Measurements from ENCODE around the gene SUSD2. TPM values are rescaled to one million over a fixed set of nuclear protein-coding genes. Genes with fewer than 3 reads are reported as not detected.
"Not testable (repeated sequence)": the region's sequence is repeated elsewhere in the genome, so short reads cannot be mapped to it uniquely, and the experiment has no call there.

SUSD2 gene
- total and polyA plus RNA-seq, 5 donors from 2014 or later, result 0.06 to 0.81 TPM; not detected in 3

- H3K4me3 Mint-ChIP-seq, result no peak overlapping the region
- peaks cover 0 to 2% (median 0%) of the 10 kb centered on the region in 7 donors for H3K9me3 Mint-ChIP-seq
- H3K36me3 Mint-ChIP-seq, result no peaks in the 10 kb centered on the region
- Histone ChIP-seq H3K27ac (ENCODE audit: insufficient read depth, low read length, poor library complexity, severe bottlenecking) (no peak overlapping the region), H3K27me3 (ENCODE audit: control insufficient read depth, insufficient read depth, low read length) (no peaks in the 10 kb centered on the region), H3K4me3 (ENCODE audit: low read depth, low read length) (no peak overlapping the region), H3K9me3 (ENCODE audit: control insufficient read depth in 2 of 2, low read length in 2 of 2) (no peaks in the 10 kb centered on the region), H3K36me3 (ENCODE audit: control insufficient read depth, insufficient read depth, low read length) (peaks cover 28% of the 10 kb centered on the region), H3K4me1 (ENCODE audit: control insufficient read depth, insufficient read depth, low read length, poor library complexity, severe bottlenecking) (no peaks in the 10 kb centered on the region)
- no peaks in the 10 kb centered on the region for H3K27me3 Mint-ChIP-seq
- DNase-seq (no peak), ATAC-seq (ENCODE audit: low read depth in 2 of 2) (no peak)
- H3K4me1 Mint-ChIP-seq, result peaks cover 0 to 3% (median 0%) of the 10 kb centered on the region in 4 donors
- no peak overlapping the region for H3K27ac Mint-ChIP-seq
Measured at GRCh38 chr22:24178021-24178431, 3.3 kb upstream of the SUSD2 start.

- no peaks in the 10 kb centered on the region for H3K27me3 Mint-ChIP-seq
- no peaks in the 10 kb centered on the region for H3K36me3 Mint-ChIP-seq
- Histone ChIP-seq H3K9me3 (ENCODE audit: control insufficient read depth in 2 of 2, low read length in 2 of 2) (no peaks in the 10 kb centered on the region), H3K36me3 (ENCODE audit: control insufficient read depth, insufficient read depth, low read length) (peaks cover 24% of the 10 kb centered on the region), H3K27me3 (ENCODE audit: control insufficient read depth, insufficient read depth, low read length) (no peaks in the 10 kb centered on the region), H3K4me1 (ENCODE audit: control insufficient read depth, insufficient read depth, low read length, poor library complexity, severe bottlenecking) (no peaks in the 10 kb centered on the region), H3K4me3 (ENCODE audit: low read depth, low read length) (no peak overlapping the region), H3K27ac (ENCODE audit: insufficient read depth, low read length, poor library complexity, severe bottlenecking) (no peak overlapping the region)
- peaks cover 0 to 3% (median 0%) of the 10 kb centered on the region in 4 donors for H3K4me1 Mint-ChIP-seq
- peak overlapping the region in 1 of 4 donors; percentile 32 for H3K4me3 Mint-ChIP-seq
- H3K9me3 Mint-ChIP-seq, result peaks cover 0 to 2% (median 0%) of the 10 kb centered on the region in 7 donors
- DNase-seq (no peak), ATAC-seq (ENCODE audit: low read depth in 2 of 2) (no peak)
- no peak overlapping the region for H3K27ac Mint-ChIP-seq
Measured at GRCh38 chr22:24178502-24179440, 2.5 kb upstream of the SUSD2 start.

GRCh38 chr22:24179478-24180210 lies 1.6 kb upstream of the SUSD2 start:
- peaks cover 0 to 3% (median 0%) of the 10 kb centered on the region in 4 donors for H3K4me1 Mint-ChIP-seq
- H3K27ac ChIP-seq (ENCODE audit: insufficient read depth, low read length, poor library complexity, severe bottlenecking), result no peak overlapping the region
- DNase-seq (no peak), ATAC-seq (ENCODE audit: low read depth in 2 of 2) (no peak)
- no peaks in the 10 kb centered on the region for H3K9me3 ChIP-seq (ENCODE audit: control insufficient read depth in 2 of 2, low read length in 2 of 2)
- H3K27me3 ChIP-seq (ENCODE audit: control insufficient read depth, insufficient read depth, low read length), result no peaks in the 10 kb centered on the region
- H3K4me1 ChIP-seq (ENCODE audit: control insufficient read depth, insufficient read depth, low read length, poor library complexity, severe bottlenecking), result no peaks in the 10 kb centered on the region
- peak overlapping the region in 1 of 4 donors; percentile 32 for H3K4me3 Mint-ChIP-seq
- H3K36me3 Mint-ChIP-seq, result no peaks in the 10 kb centered on the region
- H3K27me3 Mint-ChIP-seq, result no peaks in the 10 kb centered on the region
- H3K27ac Mint-ChIP-seq, result no peak overlapping the region
- peaks cover 20% of the 10 kb centered on the region for H3K36me3 ChIP-seq (ENCODE audit: control insufficient read depth, insufficient read depth, low read length)
- H3K4me3 ChIP-seq (ENCODE audit: low read depth, low read length), result no peak overlapping the region
- peaks cover 0 to 2% (median 0%) of the 10 kb centered on the region in 7 donors for H3K9me3 Mint-ChIP-seq

- H3K9me3 ChIP-seq (ENCODE audit: control insufficient read depth in 2 of 2, low read length in 2 of 2), result no peaks in the 10 kb centered on the region
- H3K27ac ChIP-seq (ENCODE audit: insufficient read depth, low read length, poor library complexity, severe bottlenecking), result no peak overlapping the region
- no peaks in the 10 kb centered on the region for H3K4me1 ChIP-seq (ENCODE audit: control insufficient read depth, insufficient read depth, low read length, poor library complexity, severe bottlenecking)
- Mint-ChIP-seq H3K4me3 (no peak overlapping the region), H3K27me3 (no peaks in the 10 kb centered on the region), H3K27ac (no peak overlapping the region), H3K36me3 (no peaks in the 10 kb centered on the region), H3K4me1 (peaks cover 0 to 3% (median 0%) of the 10 kb centered on the region in 4 donors), H3K9me3 (peaks cover 0 to 2% (median 0%) of the 10 kb centered on the region in 7 donors)
- H3K36me3 ChIP-seq (ENCODE audit: control insufficient read depth, insufficient read depth, low read length), result peaks cover 11% of the 10 kb centered on the region
- H3K4me3 ChIP-seq (ENCODE audit: low read depth, low read length), result no peak overlapping the region
- DNase-seq (no peak), ATAC-seq (ENCODE audit: low read depth in 2 of 2) (no peak)
- no peaks in the 10 kb centered on the region for H3K27me3 ChIP-seq (ENCODE audit: control insufficient read depth, insufficient read depth, low read length)
Measured at GRCh38 chr22:24180316-24181087, 785 bp upstream of the SUSD2 start.

GRCh38 chr22:24181996-24182899 lies 961 bp downstream of the SUSD2 start:
- no peak overlapping the region for H3K4me3 Mint-ChIP-seq
- Histone ChIP-seq H3K27me3 (ENCODE audit: control insufficient read depth, insufficient read depth, low read length) (no peaks in the 10 kb centered on the region), H3K4me3 (ENCODE audit: low read depth, low read length) (no peak overlapping the region), H3K9me3 (ENCODE audit: control insufficient read depth in 2 of 2, low read length in 2 of 2) (no peaks in the 10 kb centered on the region), H3K27ac (ENCODE audit: insufficient read depth, low read length, poor library complexity, severe bottlenecking) (no peak overlapping the region), H3K4me1 (ENCODE audit: control insufficient read depth, insufficient read depth, low read length, poor library complexity, severe bottlenecking) (no peaks in the 10 kb centered on the region), H3K36me3 (ENCODE audit: control insufficient read depth, insufficient read depth, low read length) (no peaks in the 10 kb centered on the region)
- H3K36me3 Mint-ChIP-seq, result no peaks in the 10 kb centered on the region
- peak in 1 of 3 donors; percentile 16 for DNase-seq
- H3K9me3 Mint-ChIP-seq, result no peaks in the 10 kb centered on the region
- peaks cover 0 to 3% (median 0%) of the 10 kb centered on the region in 4 donors for H3K4me1 Mint-ChIP-seq
- no peaks in the 10 kb centered on the region for H3K27me3 Mint-ChIP-seq
- no peak overlapping the region for H3K27ac Mint-ChIP-seq
- no peak for ATAC-seq (ENCODE audit: low read depth in 2 of 2)

- H3K27ac Mint-ChIP-seq; H3K4me3 ChIP-seq (ENCODE audit: low read depth, low read length); H3K27me3 ChIP-seq (ENCODE audit: control insufficient read depth, insufficient read depth, low read length); H3K4me3 Mint-ChIP-seq; DNase-seq; H3K27me3 Mint-ChIP-seq; H3K27ac ChIP-seq (ENCODE audit: insufficient read depth, low read length, poor library complexity, severe bottlenecking); H3K4me1 ChIP-seq (ENCODE audit: control insufficient read depth, insufficient read depth, low read length, poor library complexity, severe bottlenecking); H3K9me3 Mint-ChIP-seq; H3K9me3 ChIP-seq (ENCODE audit: control insufficient read depth in 2 of 2, low read length in 2 of 2); H3K4me1 Mint-ChIP-seq; ATAC-seq (ENCODE audit: low read depth in 2 of 2); H3K36me3 Mint-ChIP-seq; H3K36me3 ChIP-seq (ENCODE audit: control insufficient read depth, insufficient read depth, low read length): not testable (repeated sequence)
Measured at GRCh38 chr22:24182900-24183246, 1.6 kb downstream of the SUSD2 start.

Data from CD4-positive, CD25-positive, alpha-beta regulatory T cell (primary cell).